Measurements from ENCODE around the gene NFKB1.

NFKB1 gene

DNA sequence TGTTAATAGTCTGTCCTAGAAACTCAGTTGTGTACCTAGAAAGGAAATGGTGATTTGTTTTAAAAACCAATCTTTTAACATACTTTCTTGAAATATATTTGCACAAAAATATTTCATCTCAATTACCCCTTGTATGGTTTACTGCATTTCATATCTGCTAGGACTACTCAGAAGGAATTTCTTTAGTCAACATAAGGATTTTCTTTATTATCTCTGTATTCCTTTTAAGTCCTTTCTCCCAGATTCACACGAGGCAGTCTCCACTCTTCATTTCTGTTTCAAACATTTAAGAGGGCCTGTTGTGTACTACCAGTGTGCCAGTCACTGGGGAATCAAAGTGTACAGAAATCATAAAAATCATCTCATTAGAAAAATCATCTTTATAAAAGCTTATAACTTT is 28.8 kb downstream of the NFKB1 start:
- DNase-seq (ENCODE audit: low read depth, low spot score), result no peak

- no peak for DNase-seq (ENCODE audit: low read depth, low spot score)
These were observed 29.8 kb downstream of the NFKB1 start for GRCh38 chr4:102530986-102531385.

DNA sequence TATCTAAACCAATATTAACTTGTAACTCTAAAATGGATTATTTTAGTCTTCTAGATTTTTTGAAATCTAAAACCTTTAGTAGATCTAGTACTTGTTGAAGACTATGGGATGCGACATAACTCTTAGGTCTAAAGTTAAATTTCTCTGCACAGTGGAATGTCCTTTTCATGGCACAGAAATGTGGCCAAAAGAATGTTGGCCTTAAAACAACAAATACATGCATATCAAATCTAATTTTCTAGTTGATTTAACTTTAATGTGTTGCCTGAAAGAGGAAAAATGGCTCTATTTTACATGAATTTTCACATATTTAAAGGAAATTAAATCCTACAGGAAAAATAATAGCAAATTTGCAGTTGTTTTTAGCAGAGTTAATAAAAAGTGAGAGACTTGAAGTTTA is 30.3 kb downstream of the NFKB1 start:
- DNase-seq (ENCODE audit: low read depth, low spot score), result peak; percentile 62

DNA sequence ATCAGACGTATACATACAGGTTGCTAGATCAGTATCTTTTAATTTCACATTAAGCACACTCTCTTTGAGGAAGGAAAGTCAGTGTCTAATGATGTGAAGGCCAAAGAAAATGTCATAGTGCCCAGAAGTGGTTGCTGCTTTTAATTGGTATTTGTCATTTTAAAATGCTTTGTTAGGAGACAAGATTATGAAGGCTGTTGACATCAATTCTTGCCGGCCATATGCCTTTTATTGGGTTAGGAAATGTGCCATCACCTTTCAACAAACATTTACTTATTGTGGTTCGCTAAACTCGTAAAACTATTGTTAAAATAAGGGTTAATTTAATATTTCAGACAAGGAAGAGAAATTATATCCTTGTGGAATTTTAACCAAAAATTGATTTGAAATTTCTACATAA is 32.2 kb downstream of the NFKB1 start:
- no peak for DNase-seq (ENCODE audit: low read depth, low spot score)

- DNase-seq (ENCODE audit: low read depth, low spot score), result no peak
These were observed 32.7 kb downstream of the NFKB1 start for GRCh38 chr4:102533904-102534303.

DNA sequence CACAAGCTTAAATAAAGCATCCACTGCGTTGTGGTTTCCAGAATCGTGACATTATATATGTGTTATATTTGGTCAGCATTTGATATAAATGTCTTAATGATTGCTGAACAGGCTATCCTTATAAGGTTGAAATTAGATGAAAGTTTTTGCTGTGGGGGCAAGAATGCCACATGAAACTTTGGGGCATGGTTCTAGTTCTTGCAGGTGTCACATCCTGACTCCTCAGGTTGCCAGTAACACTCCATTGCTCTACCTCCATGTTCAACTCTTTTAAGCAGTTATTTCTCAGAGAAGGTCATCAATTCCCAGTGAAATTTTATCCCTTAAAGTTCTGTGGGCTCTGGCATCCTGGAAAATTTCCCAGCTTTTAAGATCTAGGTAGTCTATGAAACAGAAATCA is 33.7 kb downstream of the NFKB1 start:
- DNase-seq (ENCODE audit: low read depth, low spot score), result no peak

GRCh38 chr4:102535398-102536082 is 34.4 kb downstream of the NFKB1 start:
- DNase-seq (ENCODE audit: low read depth, low spot score), result peak; percentile 74

DNA sequence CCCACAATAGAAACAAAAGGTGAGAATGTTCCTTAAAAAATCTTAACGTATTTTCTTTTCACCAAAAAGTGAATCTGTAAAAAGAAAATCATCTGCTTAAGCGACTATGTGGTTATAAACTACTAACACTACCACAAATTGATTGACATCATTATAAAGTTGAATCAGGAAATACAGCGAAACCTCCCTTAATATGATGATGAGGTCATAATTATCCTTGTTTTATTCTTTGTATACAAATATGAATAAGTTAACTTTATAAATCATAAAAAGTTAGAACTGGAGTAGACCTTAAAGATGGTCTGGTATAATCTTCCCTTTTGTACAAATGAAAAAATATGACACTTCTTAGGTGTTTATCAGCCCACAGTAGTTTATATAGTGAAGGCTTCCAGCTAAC is 35.6 kb downstream of the NFKB1 start:
- DNase-seq (ENCODE audit: low read depth, low spot score), result no peak

DNA sequence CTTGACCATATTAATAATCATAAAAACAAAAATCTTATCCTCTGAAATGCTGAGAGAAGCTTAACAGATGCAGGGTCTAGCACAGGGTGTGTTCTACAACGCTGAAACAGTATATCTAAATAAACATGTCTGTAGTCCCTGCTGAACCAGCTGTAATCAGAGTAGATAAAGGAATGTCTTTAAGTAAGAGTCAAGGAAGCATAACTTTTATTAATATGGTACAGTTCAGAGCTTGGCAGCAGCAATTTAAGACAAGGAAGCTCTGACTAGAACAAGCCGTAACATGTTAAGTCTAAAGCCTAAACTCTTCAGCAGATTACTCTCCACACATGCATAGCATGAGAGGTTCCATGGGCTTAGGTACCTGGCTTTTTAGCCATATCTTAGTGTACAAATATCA is 36.1 kb downstream of the NFKB1 start:
- no peak for DNase-seq (ENCODE audit: low read depth, low spot score)

- DNase-seq (ENCODE audit: low read depth, low spot score), result no peak
These were observed 40.5 kb downstream of the NFKB1 start for GRCh38 chr4:102541697-102542096.

DNA sequence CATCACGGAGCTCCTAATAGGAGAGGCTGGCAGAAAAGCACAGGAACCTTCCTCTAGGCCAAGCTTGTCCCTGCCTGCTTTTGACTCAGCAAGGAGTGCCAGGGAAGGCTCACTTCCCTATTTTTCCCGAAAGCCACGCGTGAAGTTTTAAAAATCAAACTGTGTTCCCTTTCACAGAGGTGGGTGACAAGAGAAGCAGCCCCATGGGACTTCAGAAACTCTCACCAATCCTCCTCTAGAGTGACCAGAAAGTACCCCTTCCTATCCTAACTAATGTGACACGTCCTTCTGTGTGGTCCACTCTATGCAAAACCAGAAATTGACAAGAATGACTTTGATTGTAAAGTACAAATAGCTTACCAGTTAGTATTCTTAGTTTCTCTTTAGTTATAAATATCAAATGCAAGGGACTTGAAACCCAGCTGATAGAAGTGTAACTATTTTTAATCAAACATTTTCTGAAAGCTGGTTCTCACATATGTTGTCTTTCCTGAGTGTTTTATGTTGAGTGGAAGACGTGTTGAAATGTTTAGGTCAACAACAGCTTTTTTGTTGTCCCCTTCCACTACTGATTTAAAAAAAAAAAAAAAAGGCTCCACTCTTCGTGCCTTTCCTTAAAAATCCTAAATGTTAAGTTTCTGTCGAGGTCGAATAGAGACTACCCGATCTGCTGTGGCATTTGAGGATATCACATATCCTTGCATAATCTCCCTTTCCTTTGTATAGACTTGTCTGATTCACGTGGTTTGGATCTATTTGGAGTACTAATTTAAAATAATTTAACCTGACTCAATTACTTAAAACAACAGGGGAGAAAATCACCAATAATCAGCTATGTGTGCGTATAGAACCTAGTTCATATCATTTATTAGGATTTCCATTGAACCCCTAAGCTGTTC is 42.1 kb downstream of the NFKB1 start:
- no peak for DNase-seq (ENCODE audit: low read depth, low spot score)

GRCh38 chr4:102546635-102547034 is 45.5 kb downstream of the NFKB1 start:
- DNase-seq (ENCODE audit: low read depth, low spot score), result no peak

DNA sequence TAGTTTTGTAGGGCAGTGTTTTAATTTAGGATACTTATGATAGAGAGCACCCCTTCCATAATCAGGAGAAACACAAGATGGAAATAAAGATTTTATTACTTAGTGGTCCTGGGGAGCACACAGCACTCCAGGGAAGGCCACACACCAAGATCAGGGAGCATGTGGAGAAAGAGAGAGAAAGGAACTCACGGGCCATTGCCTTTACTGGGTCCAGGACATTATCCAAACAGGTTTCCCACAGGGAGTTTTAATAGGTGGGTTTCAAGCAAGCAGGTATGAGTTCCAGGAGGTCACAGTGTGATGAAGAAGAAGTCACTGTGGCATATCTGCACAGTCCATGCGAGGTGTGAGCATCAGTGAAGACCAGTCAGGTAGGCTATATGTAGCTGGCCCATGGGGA is 46.8 kb downstream of the NFKB1 start:
- DNase-seq (ENCODE audit: low read depth, low spot score), result no peak

DNA sequence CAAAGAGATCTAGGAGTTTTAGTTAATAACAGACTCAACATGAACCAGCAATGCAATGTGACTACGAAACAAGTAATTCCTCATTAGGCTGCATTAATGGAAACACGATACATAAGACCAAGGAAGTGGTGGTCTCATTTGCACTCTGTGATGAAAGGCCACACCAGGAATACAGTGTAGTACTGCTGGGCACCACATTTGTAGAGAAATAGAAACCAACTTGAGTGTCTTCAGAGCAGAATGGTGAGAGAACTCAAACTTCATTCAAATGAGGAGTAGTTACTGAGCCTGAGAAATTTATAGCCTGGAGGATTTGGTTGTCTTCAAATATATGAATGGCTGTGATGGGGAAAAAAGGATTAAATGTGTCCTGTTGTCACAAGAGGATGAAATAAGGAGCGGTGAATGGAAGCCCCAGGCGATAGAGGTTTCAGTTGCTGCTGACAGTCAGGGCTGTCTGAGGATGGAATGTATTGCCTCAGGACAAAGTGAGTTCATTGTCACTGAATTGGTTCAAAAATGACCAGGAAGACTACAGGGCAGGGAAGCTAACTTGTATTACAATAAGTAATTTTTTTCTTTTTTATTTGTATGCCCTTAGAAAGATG is 50.9 kb downstream of the NFKB1 start:
- no peak for DNase-seq (ENCODE audit: low read depth, low spot score)

DNA sequence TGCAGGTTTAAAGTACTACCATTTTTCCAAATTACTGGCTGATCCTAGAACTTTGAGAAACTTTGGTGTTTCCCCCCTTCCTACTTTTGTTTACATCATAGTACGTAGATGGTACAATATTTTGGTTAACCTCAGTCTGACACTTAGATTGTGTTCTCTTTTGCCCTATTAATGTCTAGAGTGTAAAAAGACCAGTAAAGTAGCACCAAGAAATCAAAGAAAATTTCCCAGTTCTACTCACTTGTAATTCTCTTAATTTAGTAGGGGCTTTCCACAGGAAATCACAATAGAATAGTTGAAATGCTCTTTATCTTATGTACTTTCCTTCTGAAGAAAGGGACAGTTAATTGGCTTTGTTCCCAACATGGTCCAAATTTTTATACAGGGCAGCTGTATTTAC is 51.6 kb downstream of the NFKB1 start:
- DNase-seq (ENCODE audit: low read depth, low spot score), result peak; percentile 51

GRCh38 chr4:102553982-102554381 is 52.8 kb downstream of the NFKB1 start:
- no peak for DNase-seq (ENCODE audit: low read depth, low spot score)

- DNase-seq (ENCODE audit: low read depth, low spot score), result peak; percentile 61
These were observed 53.3 kb downstream of the NFKB1 start for GRCh38 chr4:102554482-102554881.

DNA sequence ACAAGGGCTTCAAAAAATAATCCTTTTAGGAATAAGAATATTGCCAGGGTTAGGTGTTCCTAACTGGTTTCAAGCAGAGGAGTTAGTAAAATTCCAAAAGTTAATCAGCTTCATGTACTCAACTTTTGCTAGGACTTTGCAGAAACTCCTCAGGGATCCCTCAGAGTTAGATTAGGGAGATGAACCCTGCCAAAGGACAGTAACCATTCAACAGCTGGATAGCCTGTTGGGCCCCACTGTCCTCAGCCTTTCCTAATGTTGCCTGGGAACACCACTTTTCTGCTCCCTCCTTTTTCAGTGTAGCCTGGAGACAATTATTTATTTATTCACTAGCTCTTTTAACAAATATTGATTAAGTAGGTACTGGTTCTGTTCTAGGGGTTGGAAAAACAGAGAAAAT is 53.8 kb downstream of the NFKB1 start:
- no peak for DNase-seq (ENCODE audit: low read depth, low spot score)

DNA sequence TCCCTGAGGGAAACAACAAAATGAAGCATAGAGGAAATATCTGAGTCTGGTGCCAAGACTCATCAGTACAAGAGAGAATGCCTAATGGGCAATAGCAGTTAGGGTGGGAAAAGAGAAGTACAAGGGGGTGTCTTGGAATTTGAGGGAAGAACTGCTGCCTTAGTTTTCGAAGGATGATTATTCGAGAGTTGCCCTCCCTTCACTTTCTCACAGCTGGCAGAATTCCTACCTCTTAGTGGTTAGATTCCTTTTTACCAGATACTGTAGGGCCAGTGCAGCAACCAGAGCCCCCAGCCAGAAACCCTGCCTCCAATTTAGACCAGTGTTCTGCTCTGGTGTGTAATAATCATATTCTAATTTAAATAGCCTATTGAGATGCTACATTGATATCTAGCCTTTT is 56.5 kb downstream of the NFKB1 start:
- DNase-seq (ENCODE audit: low read depth, low spot score), result peak; percentile 58

- no peak for DNase-seq (ENCODE audit: low read depth, low spot score)
These were observed 59.0 kb downstream of the NFKB1 start for GRCh38 chr4:102560115-102560514.

GRCh38 chr4:102560571-102561341 is 59.6 kb downstream of the NFKB1 start:
- no peak for DNase-seq (ENCODE audit: low read depth, low spot score)

DNA sequence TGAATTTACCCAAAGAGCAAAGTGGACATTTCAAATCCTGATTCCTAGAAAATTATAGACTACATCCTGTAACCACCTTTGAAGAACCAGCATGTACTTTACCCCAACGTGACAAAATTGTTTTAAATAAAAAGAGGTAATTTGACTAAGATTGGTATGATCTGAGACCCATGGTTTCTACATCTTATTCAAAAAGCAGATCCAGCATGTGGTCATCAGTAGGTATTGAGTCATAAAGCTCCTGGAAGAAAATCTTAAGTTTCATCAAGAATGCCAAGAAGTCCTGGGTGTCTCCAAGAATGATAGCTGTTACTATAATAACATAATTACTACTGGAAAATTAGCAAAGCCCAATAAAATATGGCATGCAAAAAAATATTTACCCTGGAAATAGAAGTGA is 61.8 kb downstream of the NFKB1 start:
- no peak for DNase-seq (ENCODE audit: low read depth, low spot score)
